ENCODE measurements around the gene ZNF429. TPM values are rescaled to one million over a fixed set of nuclear protein-coding genes. Genes with fewer than 3 reads are reported as not detected.
"Not testable (repeated sequence)": the region's sequence is repeated elsewhere in the genome, so short reads cannot be mapped to it uniquely, and the experiment has no call there.

Gene ZNF429
- total RNA-seq = 1 to 10 TPM; 8.4 to 9.9 TPM
- long read RNA-seq, donor 1, partial matches to known transcripts = 0 of 4 reads
- long read RNA-seq, donor 1, other reads (novel, unspliced or antisense) = 3 of 4 reads
- long read RNA-seq, donor 2, partial matches to known transcripts = 2 of 10 reads
- long read RNA-seq, donor 2, other reads (novel, unspliced or antisense) = 7 of 10 reads

DNA sequence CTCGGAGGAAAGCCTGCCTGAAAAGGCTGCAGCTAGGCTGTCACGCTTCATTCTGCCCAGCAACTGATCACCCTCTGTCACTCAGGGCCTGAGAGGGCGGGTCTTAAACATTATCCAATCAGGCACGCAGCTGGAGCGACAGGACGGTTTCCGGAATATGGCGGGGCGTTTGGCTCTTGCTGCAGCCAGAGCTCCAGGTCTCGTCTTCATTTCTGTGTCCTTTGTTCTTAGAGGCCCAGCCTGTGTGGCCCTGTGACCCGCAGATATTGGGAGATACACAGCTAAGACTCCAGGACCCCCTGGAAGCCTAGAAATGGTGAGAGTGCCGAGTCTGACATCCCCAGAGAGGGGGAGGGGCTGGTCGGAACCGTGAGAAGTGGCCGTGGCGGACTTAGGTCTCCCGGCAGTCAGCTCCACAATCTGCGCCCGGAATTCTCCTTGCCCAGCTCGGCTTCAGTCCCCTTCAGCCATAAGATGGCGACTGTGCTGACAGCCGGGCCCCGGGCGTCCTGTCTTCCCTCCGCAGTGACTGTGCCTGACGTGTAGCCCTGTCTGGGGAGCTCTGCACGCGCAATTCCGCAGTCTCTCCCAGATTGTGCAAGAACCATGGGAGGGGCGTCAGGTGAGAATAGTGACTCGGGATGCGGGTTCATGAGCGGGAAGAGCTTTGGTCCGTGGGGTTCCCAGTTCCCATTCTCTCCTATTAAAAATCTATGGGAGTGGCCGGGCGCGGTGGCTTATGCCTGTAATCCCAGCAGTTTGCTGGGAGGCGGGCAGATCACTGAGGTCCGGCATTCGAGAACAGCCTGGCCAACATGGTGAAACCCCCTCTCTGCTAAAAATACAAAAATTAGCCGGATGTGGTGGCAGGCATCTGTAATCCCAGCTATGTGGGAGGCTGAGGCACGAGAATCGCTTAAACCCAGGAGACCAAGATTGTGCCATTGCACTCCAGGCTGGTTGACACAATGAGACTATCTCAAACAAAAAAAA, at the start of gene ZNF429:
Gene ZNF429 (plus strand): TSS at position 144 of the 993 bp plus-strand sequence. CDS start 170 bp downstream, at position 314.
- peak; percentile 96 for DNase-seq (ENCODE audit: low spot score)
- intact Hi-C loops (cut with DNase I) = no loop called here

DNA sequence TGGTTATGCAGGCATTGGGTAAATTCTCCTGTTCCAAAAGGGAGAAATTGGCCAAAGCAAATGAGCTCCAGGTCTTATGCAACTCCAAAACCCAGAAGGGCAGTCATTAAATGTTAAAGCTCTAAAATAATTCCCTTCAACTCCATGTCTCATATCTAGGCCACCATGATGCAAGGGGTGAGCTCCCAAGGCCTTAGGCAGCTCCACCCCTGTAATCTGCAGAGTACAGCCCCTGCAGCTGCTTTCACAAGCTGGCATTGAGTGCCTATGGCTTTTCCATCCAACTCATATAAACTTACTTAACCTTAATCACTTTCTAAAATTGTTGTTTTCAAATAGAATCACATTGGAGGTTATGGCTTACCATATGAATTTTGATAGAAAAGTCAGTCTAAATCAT, 44.7 kb upstream of the ZNF429 start:
- DNase-seq (ENCODE audit: low spot score) = no peak
- intact Hi-C loops (cut with DNase I) = no loop called here

DNA sequence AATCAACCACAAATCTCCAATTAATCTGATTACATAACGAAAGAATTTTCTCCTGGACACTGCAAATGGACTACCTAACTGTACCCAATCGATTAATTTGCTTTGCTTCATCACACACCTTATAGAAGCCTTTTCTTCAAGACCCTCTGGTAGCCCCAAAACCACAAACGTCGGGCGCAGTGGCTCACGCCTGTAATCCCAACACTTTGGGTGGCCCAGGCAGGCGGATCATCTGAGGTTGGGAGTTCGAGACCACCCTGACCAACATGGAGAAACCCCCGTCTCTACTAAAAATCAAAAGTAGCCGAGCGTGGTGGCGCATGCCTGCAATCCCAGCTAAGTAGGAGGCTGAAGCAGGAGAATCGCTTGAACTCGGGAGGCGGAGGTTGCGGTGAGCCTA, 42.9 kb upstream of the ZNF429 start:
- no peak for DNase-seq (ENCODE audit: low spot score)
- intact Hi-C loops (cut with DNase I) = no loop called here

DNA sequence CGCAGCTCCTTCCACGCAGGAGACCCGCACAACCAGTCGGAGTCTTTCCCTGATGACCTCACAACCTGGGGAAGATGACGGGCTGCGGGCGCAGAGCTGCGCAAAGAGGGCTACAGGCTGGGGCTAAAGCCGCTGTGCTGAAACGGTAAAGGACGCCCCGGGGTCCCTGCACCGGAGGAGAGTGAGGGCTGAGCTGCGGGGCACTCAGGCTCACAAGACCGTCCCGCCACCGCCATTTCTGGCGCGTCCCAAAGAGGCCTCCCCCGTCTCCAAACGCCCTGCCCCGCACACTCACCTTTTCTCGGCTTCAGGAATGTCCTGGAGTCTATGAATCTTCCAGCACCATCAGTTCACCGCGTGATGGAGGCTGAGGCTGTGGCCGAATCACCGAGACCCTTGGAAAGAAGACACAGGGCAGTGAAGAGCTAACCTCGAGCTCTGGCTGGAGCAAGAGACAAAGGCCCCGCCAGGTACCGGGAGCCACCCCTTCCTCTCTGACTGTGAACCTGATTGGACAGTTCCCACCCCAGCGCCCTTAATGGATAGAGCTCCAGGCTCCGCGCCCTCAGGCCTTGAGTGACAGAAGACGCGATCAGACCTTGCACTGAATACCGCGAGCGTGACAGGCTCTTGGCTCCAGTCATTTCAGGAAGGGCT, 41.8 kb upstream of the ZNF429 start:
- intact Hi-C loops (cut with DNase I) = no loop called here
- no peak for DNase-seq (ENCODE audit: low spot score)

DNA sequence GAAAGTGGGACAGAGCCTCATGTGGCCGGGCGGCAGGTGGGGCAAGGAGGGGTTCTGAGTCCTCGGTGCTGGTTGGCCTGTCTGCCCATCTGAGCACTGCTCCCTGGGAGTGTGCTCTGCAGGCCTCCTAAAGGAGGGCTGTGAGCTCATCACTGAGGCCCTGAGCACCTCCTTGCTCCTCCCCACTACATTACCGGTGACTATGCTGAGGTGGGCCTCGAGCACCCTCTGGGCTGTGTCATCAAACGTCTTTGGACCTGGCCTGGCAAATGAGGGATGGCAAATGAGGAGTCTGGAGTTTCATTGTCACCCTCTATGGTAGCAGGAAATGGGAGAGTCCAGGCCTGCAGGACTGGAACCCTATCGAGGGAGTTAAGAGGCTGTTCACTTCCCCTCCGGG, 38.8 kb upstream of the ZNF429 start:
- intact Hi-C loops (cut with DNase I) = no loop called here

DNA sequence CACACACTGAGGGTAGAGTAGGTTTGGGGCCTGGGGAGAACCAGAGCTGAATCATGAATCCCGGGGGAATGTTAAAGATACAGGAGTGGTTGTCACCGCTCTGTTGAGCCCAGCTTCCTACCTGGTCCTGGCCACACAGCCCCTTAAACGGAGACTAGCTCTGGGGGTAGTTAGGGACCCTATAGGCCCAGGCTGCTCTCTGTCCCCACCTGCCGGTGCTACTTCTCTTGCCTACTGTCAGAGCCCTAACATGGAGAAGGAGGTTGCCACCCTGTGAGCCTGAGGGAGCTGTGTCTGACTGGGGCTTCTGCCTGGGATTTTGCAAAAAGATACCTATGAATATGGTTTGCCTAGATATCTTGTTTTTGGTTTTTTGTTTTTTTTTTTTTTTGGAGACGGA, 36.6 kb upstream of the ZNF429 start:
- intact Hi-C loops (cut with DNase I) = no loop called here
- no peak for DNase-seq (ENCODE audit: low spot score)

More for the DNA sequence above, 38.8 kb upstream of the ZNF429 start:
- DNase-seq (ENCODE audit: low spot score) = no peak

DNA sequence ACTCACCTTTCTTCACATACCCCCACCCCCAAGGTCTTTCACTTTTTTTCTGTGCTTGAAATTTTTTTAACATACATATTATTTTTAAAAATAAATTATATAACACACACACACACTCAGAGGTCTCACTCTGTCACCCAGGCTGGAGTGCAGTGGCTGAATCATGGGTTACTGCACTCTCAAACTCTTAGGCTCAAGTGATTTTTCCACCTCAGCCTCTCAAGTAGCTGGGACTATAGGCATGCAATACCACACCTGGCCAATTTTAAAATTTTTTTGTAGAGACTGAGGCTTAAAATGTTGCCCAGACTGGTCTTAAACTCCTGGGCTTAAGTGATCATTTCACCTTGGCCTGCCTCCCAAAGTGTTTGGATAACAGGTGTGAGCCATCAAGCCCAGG, 32.9 kb upstream of the ZNF429 start:
- intact Hi-C loops (cut with DNase I) = no loop called here
- no peak for DNase-seq (ENCODE audit: low spot score)

DNA sequence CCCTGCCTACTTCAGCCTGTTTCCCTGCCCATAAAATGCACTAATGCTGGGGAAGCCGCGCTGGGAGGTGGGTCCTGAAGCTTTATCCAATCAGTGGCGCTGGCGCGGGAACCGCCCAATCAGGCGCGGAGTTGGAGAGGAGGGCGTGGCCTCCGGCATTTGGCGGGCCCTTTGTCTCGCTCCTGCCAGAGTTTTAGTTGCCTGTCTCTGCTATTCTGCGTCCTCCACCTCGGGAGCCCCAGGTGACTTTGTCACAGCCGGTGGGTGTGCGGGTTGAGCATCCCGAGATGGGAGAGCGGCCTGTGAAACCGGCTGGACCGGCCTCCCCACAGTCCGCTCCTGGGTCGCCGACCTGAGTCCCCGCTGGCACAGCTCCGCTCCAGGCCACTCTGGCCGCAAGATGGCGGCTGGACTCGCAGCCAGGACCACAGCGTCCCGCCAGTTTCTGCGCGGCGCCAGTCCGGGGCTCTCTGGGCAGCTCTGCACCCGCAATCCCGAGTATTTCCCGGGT, 30.7 kb upstream of the ZNF429 start:
- DNase-seq (ENCODE audit: low spot score) = peak; percentile 94
- intact Hi-C loops (cut with DNase I) = no loop called here

DNA sequence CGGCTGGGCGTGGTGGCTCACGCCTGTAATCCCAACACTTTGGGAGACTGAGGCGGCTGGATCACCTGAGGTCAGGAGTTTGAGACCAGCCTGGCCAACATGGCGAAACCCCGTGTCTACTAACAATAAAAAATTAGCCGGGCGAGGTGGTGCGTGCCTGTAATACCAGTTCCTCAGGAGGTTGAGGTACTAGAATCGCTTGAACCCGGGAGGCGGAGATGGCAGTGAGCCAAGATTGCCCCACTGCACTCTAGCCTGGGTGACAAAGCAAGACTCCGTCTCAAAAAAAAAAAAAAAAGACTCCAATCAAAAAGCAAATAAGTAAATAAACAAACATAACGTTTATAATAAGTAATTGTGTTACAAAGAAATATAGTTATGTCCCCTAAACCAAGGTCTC, 23.0 kb upstream of the ZNF429 start:
- DNase-seq (ENCODE audit: low spot score); intact Hi-C loops (cut with DNase I): not testable (repeated sequence)

DNA sequence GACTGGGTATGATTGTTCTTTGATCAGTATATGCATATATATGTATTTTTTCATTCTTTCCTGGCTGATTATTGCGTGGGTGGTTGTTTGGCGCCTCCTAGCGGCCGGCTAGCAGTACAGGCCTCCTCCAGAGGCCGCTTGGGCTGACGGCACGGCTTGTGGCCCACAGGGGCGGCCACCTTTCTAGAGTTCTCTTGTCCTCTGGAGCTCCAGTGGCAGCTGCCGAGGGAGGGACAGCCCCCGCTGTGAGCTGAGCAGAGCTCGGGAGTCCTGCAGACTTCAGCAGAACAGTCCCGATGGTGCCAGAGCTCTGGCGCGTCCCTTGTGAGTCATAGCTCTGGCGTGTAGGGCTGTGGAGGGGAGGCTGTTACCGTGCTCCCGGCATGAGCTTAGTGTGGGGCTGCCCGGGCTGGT, 22.5 kb upstream of the ZNF429 start:
- DNase-seq (ENCODE audit: low spot score) = peak; percentile 87
- intact Hi-C loops (cut with DNase I) = no loop called here

DNA sequence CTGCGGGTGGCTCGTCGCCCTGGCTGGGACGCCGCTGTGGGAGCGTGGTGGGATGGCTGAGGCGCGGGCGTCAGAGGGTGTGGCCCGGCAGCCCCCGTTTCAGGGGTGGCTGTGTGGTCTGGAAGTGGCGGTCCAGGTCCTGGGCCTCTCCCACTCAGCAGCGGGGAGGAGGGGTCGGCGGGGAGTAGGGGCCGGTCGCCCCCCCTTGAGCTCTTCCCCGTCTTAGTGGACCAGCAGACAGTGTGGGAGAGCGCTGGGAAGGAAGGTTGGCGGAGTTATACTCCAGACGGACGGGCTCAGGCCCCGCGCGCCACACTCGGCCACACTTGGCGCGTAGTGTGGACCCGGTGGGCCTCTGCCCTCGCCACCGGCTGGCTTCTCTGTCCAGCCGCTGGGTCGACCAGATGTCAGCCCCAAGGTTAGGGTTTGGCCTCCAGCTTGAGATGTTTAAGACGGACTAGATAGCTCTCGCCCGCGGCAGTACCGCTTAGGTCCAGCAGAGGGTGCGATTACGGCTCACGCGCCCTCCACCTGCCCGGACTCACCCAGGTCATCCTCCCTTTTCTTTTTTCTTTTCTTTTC, 21.7 kb upstream of the ZNF429 start:
- intact Hi-C loops (cut with DNase I) = no loop called here
- no peak for DNase-seq (ENCODE audit: low spot score)

DNA sequence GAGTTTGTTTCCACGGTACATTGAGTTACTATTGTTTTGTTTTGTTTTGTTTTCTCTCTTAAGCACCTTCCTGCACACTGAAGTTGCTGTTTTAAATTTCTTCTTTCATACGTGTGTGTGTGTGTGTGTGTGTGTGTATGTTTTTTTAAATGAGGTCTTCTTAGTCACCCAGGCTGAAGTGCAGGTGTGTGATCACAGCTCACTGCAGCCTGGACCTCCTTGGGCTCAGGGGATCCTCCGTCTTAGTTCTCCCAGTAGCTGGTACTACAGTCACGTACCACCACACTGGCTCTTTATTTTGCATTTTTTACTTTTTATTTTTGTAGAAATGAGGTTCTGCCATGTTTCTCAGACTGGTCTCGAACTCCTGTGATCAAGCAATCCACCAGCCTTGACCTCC, 20.8 kb upstream of the ZNF429 start:
- intact Hi-C loops (cut with DNase I) = no loop called here

DNA sequence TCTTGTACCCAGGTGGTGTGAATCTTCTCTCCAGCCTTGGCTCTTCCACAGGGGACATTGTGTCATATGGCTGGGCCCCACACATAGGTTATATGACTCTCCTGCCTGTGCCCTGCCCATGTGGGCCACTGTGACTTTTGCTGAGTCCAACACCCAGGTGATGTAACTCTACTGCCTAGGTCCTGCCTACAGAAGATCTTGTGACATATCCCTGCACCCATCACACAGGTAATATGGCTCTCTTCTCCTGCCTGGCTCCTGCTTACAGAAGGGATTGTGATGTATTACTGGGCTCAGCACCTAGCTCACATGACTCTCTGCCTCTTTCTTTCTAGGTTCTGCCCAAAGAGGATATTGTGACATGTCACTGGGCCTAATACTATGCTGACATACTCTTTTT, 19.5 kb upstream of the ZNF429 start:
- intact Hi-C loops (cut with DNase I) = no loop called here
- DNase-seq (ENCODE audit: low spot score) = no peak

More for the DNA sequence above, 20.8 kb upstream of the ZNF429 start:
- no peak for DNase-seq (ENCODE audit: low spot score)

DNA sequence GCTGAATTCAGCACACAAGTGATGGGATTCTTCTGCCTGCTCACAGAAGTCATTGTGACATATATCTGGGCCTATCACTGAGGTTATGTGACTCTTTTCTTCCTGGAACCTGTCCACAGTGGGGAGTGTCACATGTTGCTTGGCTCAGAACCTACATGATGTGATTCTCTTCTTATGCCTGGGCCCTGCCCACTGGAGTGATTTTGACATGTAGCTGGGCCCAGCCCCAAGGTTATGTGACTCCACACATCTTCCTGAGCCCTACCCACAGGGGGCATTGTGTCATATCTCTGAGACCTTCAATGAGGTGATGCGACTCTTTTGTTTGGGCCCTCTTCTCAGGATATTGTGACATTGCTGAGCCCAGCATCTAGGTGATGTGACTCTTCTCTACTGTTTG, 17.4 kb upstream of the ZNF429 start:
- intact Hi-C loops (cut with DNase I) = no loop called here
- DNase-seq (ENCODE audit: low spot score) = no peak

DNA sequence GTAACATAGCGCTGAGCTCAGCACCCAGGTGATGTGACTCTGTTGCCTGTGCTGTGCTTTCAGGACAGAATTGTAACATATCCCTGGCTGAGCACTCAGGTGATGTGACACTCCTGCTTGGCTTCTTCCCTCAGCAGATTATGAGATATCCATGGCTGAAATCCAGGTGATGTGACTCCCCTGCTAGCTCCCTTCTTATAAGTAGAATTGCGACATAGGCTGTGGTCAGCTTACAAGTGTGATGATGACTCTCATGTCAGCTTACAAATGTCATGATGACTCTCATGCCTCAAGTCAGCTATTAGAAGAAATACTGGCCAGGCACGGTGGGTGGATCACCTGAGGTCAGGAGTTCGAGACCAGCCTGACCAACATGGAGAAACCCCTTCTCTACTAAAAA, 14.3 kb upstream of the ZNF429 start:
- intact Hi-C loops (cut with DNase I) = no loop called here
- no peak for DNase-seq (ENCODE audit: low spot score)

DNA sequence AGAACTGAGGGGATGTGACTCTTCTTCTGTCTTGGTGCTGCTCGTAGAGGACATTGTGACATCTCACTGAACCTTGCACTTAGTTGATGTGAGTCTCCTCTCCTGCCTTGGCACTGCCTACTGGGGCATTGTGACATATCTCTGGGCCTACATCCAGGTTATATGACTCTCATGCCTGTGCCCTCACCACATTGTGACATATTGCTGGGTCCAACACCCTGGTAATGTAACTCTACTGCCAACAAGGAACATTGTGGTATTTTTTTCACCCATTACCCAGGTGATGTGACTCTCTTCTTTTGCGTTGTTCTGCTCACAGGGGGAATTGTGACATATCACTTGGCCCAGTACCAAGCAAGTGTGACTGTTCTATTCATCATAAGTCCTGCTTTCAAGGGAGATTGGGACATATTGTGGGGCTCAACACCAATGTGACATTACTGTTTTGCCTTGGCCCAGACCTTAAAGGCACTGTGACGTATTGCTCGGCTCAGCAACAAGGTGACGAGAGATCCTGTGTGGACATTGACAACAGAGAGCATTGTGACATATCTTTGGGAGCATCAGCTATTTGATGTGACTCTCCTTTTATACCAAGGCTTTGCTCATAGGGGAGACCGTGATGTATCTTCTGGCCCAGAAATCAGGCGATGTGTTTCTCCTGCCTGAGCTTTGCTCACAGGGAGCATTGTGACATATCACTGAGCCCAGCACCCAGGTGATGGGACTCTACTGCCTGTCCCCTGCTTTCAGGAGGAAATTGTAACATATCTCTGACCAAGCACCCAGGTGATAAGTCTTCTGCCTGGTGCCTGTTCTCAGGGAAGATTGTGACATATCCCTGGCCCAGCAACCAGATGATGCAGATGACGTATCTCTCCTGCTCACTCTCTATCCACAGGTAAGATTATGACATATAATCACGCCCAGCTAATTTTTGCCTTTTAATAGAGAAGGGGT, 12.2 kb upstream of the ZNF429 start:
- no peak for DNase-seq (ENCODE audit: low spot score)
- intact Hi-C loops (cut with DNase I) = no loop called here

DNA sequence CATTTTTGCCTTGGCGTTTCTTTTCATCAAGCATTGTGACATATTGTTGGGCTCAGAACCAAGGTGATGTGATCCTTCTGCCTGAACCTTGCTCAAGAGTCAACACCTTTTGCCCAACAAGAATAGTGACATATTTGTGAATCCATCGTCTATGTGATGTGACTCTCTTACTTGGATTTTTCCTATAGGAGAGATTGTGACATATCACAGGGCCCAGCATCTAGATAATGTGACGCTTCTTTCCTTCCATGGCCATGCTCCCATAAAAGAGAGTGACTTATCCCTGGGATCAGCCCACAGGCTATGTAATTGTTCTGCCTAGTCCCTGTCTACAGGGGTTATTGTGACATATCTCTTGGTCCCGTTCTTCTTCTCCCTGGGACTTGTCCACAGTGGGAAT, 8.5 kb upstream of the ZNF429 start:
- intact Hi-C loops (cut with DNase I) = no loop called here
- no peak for DNase-seq (ENCODE audit: low spot score)

DNA sequence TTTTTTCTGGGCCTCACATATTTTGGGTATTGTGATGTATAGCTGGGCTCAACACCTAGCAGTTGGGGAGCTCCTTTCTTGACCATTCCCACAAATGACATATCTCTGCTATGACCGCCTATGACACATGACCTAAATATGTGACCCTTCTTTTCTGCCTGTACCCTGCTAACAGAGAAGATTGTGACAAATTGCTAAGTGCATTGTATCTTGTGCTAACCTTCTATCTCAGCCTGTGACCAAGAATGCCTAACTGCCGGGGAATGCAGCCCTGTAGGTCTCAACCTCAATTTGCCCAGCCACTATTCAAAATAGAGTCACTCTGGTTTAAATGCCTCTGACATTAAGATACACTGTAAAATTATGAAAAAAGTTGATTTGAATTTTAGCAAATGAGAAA, 6.8 kb upstream of the ZNF429 start:
- intact Hi-C loops (cut with DNase I) = no loop called here
- DNase-seq (ENCODE audit: low spot score) = no peak

DNA sequence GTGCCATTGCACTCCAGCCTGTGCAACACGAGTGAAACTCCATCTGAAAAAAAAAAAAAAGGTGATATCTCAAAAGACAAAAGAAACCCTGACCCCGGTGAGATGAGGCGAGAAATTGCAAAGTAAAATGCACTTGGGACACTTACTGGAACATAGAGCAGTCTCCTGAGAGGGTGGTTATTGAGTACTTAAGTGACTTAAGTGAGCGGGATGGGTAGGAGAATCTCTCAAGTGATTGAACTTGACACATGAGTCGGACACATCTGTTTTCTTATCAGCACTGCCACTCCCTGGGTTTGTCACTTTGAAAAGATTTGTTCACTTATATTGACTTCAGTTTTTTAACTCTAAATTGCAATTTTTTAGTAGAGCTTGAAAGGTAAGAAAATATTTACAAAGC, 2.8 kb downstream of the ZNF429 start:
- DNase-seq (ENCODE audit: low spot score) = no peak
- intact Hi-C loops (cut with DNase I) = no loop called here
